ENCODE measurements around the gene WDR12.
"Not testable (repeated sequence)": the region's sequence is repeated elsewhere in the genome, so short reads cannot be mapped to it uniquely, and the experiment has no call there.

The WDR12 gene

GRCh38 chr2:202883987-202884675 lies 27.3 kb downstream of the WDR12 start:
- no peak for DNase-seq

- DNase-seq = no peak
These were observed 29.9 kb downstream of the WDR12 start for GRCh38 chr2:202881570-202881969.

GRCh38 chr2:202877699-202878098 lies 33.8 kb downstream of the WDR12 start:
- DNase-seq = no peak

- DNase-seq = peak; percentile 90
These were observed 40.0 kb downstream of the WDR12 start, which contains the start of gene ICA1L for GRCh38 chr2:202871300-202872141. Gene ICA1L, minus strand, starts transcription at chr2:202871766. Its CDS starts 42,757 bp downstream, at chr2:202829009.

- peak; percentile 91 for DNase-seq
These were observed 40.8 kb downstream of the WDR12 start for GRCh38 chr2:202870431-202871299.

- DNase-seq = no peak
These were observed 49.5 kb downstream of the WDR12 start for GRCh38 chr2:202861987-202862386.

GRCh38 chr2:202858601-202859000 lies 52.9 kb downstream of the WDR12 start:
- DNase-seq = no peak

GRCh38 chr2:202849343-202849742 lies 62.1 kb downstream of the WDR12 start:
- DNase-seq = not testable (repeated sequence)

- DNase-seq = no peak
These were observed 62.7 kb downstream of the WDR12 start for GRCh38 chr2:202848813-202849212.

GRCh38 chr2:202847693-202848524 lies 63.6 kb downstream of the WDR12 start:
- no peak for DNase-seq

GRCh38 chr2:202844656-202845055 lies 66.8 kb downstream of the WDR12 start:
- no peak for DNase-seq

- DNase-seq = no peak
These were observed 68.8 kb downstream of the WDR12 start for GRCh38 chr2:202842690-202843089.

GRCh38 chr2:202841090-202841867 lies 70.2 kb downstream of the WDR12 start:
- DNase-seq = no peak

- DNase-seq = peak; percentile 88
These were observed 79.9 kb downstream of the WDR12 start for GRCh38 chr2:202831242-202832220.

GRCh38 chr2:202824901-202825300 lies 86.6 kb downstream of the WDR12 start:
- no peak for DNase-seq

Data from NCI-H2227 treated with DMSO at 0.1 percent for 48 hours (cell line).